ENCODE data around the gene MYO5B.

DNA sequence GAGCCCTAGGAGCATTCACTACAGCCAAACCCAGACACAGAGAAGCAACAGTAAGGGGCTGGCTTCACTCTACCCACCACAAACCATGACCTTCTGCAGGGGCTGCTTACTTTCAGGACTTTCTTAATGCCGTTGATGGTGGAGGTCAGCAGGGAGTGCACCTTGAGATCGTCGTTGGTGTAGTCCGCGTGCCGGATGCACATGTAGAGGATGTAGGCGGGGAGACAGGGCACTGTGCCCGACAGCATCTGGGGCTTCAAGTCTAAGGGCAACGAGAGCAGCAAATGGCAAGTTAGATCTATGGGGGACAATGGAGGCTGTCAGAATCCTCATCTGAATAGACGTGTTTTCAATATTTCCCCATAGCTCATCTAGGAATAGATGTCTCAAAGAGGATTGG, 351.8 kb downstream of the MYO5B start:
- TF ChIP-seq, protein P1, sequence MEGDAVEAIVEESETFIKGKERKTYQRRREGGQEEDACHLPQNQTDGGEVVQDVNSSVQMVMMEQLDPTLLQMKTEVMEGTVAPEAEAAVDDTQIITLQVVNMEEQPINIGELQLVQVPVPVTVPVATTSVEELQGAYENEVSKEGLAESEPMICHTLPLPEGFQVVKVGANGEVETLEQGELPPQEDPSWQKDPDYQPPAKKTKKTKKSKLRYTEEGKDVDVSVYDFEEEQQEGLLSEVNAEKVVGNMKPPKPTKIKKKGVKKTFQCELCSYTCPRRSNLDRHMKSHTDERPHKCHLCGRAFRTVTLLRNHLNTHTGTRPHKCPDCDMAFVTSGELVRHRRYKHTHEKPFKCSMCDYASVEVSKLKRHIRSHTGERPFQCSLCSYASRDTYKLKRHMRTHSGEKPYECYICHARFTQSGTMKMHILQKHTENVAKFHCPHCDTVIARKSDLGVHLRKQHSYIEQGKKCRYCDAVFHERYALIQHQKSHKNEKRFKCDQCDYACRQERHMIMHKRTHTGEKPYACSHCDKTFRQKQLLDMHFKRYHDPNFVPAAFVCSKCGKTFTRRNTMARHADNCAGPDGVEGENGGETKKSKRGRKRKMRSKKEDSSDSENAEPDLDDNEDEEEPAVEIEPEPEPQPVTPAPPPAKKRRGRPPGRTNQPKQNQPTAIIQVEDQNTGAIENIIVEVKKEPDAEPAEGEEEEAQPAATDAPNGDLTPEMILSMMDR (IDR thresholded peaks at IDR 0.05): no peak
- TF ChIP-seq, protein P2, sequence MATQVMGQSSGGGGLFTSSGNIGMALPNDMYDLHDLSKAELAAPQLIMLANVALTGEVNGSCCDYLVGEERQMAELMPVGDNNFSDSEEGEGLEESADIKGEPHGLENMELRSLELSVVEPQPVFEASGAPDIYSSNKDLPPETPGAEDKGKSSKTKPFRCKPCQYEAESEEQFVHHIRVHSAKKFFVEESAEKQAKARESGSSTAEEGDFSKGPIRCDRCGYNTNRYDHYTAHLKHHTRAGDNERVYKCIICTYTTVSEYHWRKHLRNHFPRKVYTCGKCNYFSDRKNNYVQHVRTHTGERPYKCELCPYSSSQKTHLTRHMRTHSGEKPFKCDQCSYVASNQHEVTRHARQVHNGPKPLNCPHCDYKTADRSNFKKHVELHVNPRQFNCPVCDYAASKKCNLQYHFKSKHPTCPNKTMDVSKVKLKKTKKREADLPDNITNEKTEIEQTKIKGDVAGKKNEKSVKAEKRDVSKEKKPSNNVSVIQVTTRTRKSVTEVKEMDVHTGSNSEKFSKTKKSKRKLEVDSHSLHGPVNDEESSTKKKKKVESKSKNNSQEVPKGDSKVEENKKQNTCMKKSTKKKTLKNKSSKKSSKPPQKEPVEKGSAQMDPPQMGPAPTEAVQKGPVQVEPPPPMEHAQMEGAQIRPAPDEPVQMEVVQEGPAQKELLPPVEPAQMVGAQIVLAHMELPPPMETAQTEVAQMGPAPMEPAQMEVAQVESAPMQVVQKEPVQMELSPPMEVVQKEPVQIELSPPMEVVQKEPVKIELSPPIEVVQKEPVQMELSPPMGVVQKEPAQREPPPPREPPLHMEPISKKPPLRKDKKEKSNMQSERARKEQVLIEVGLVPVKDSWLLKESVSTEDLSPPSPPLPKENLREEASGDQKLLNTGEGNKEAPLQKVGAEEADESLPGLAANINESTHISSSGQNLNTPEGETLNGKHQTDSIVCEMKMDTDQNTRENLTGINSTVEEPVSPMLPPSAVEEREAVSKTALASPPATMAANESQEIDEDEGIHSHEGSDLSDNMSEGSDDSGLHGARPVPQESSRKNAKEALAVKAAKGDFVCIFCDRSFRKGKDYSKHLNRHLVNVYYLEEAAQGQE (IDR thresholded peaks at IDR 0.05; ENCODE audit: low read depth, low read length): no peak
- TF ChIP-seq, protein P3, sequence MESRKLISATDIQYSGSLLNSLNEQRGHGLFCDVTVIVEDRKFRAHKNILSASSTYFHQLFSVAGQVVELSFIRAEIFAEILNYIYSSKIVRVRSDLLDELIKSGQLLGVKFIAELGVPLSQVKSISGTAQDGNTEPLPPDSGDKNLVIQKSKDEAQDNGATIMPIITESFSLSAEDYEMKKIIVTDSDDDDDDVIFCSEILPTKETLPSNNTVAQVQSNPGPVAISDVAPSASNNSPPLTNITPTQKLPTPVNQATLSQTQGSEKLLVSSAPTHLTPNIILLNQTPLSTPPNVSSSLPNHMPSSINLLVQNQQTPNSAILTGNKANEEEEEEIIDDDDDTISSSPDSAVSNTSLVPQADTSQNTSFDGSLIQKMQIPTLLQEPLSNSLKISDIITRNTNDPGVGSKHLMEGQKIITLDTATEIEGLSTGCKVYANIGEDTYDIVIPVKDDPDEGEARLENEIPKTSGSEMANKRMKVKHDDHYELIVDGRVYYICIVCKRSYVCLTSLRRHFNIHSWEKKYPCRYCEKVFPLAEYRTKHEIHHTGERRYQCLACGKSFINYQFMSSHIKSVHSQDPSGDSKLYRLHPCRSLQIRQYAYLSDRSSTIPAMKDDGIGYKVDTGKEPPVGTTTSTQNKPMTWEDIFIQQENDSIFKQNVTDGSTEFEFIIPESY (IDR thresholded peaks at IDR 0.05; ENCODE audit: borderline replicate concordance, low read depth): no peak
- TF ChIP-seq, protein P4, sequence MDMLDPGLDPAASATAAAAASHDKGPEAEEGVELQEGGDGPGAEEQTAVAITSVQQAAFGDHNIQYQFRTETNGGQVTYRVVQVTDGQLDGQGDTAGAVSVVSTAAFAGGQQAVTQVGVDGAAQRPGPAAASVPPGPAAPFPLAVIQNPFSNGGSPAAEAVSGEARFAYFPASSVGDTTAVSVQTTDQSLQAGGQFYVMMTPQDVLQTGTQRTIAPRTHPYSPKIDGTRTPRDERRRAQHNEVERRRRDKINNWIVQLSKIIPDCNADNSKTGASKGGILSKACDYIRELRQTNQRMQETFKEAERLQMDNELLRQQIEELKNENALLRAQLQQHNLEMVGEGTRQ (IDR thresholded peaks at IDR 0.05; ENCODE audit: borderline replicate concordance, low read depth, low read length): no peak

All from SK-N-SH (cell line).